Endothelial cell of umbilical vein (primary cell): ENCODE data around the gene TOM1L1. TPM values are rescaled to one million over a fixed set of nuclear protein-coding genes. Genes with fewer than 3 reads are reported as not detected.

Experiments used
- BruUV-seq: library from RNA; stranded (reverse); fragments of 400-500 nt; replicated peaks from 2 replicates; lab custom pipeline; 2021; lab: Mats Ljungman, UMichigan
- CTCF ChIA-PET: fragments of 300-600, 350-600 bp; sonication (Branson Sonifier 250); formaldehyde crosslinking; loops from one replicate; lab custom pipeline; 2021; ENCODE audit warnings: antibody characterized with exemption, inconsistent platforms; lab: Charles Lee
- POLR2A ChIA-PET: fragments of 300-600, 350-600 bp; sonication (Branson Sonifier 250); formaldehyde crosslinking; loops from one replicate; lab custom pipeline; 2021; ENCODE audit warnings: antibody characterized with exemption, inconsistent platforms; lab: Charles Lee
- DNase-seq: peaks from one replicate; pipeline ENCODE4 v3.0.0-alpha.2; 2011; ENCODE audit warnings: low read depth, low spot score
- FAIRE-seq: peaks from 2 replicates; lab custom pipeline; 2011; peaks lifted over from hg19 to GRCh38; lab: Jason Lieb, UNC
- H2AFZ ChIP-seq: 2 replicates; pipeline ENCODE4 v1.6.0; 2012; ENCODE audit warnings: low read depth, low read length, control low read depth, inconsistent platforms
- H3K27ac ChIP-seq: 2 replicates; pipeline ENCODE4 v1.5.1; 2011; ENCODE audit warnings: low read depth, mild to moderate bottlenecking, control low read depth, low read length, moderate library complexity; ENCODE audit not compliant: insufficient read depth
- H3K27me3 ChIP-seq, 2 experiments: 2 replicates each; pipeline versions ENCODE4 v1.6.0 to v1.6.1; 2011; ENCODE audit warnings: low read length in 2 of 2, mixed read lengths in 1 of 2; ENCODE audit not compliant: control insufficient read depth in 2 of 2, insufficient read depth in 2 of 2
- H3K36me3 ChIP-seq, 2 experiments: 2 replicates in 1 of 2; 3 replicates in 1 of 2; pipeline ENCODE4 v1.5.1; 2011; ENCODE audit warnings: low read length in 2 of 2, mild to moderate bottlenecking in 1 of 2, moderate library complexity in 1 of 2; ENCODE audit not compliant: control insufficient read depth in 2 of 2, insufficient read depth in 2 of 2; ENCODE audit errors: extremely low read depth in 1 of 2
- H3K4me1 ChIP-seq: 3 replicates; pipeline ENCODE4 v1.5.1; 2011; ENCODE audit warnings: mild to moderate bottlenecking, low read length; ENCODE audit not compliant: control insufficient read depth, insufficient read depth; ENCODE audit errors: extremely low read depth
- H3K4me2 ChIP-seq: 2 replicates; pipeline ENCODE4 v1.6.1; 2011; ENCODE audit warnings: low read length, control low read depth, mixed read lengths; ENCODE audit not compliant: insufficient read depth
- H3K4me3 ChIP-seq, 3 experiments: fragments of 200-600 bp in 1 of 3; sonication (generic), shearing (Covaris generic) in 1 of 3; replicated peaks in 1 of 3; 2 replicates each; pipeline ENCODE4 v1.5.1; 2011 to 2016; ENCODE audit warnings: control low read depth in 3 of 3, low read length in 3 of 3, mild to moderate bottlenecking in 2 of 3, inconsistent platforms in 1 of 3, low read depth in 1 of 3, moderate library complexity in 1 of 3; ENCODE audit not compliant: insufficient read depth in 1 of 3
- H3K79me2 ChIP-seq: 2 replicates; pipeline ENCODE4 v1.6.0; 2012; ENCODE audit warnings: low read length, inconsistent platforms; ENCODE audit not compliant: control insufficient read depth, insufficient read depth
- H3K9ac ChIP-seq: replicated peaks from 2 replicates; pipeline ENCODE3; 2011; ENCODE audit warnings: low read length, control low read depth; ENCODE audit not compliant: insufficient read depth; ENCODE audit errors: extremely low read depth
- H3K9me1 ChIP-seq: replicated peaks from 3 replicates; pipeline ENCODE4 v1.6.0; 2011; ENCODE audit warnings: mild to moderate bottlenecking, low read length; ENCODE audit not compliant: control insufficient read depth, insufficient read depth; ENCODE audit errors: extremely low read depth
- H3K9me3 ChIP-seq: replicated peaks from 2 replicates; pipeline ENCODE4 v1.5.1; 2012; ENCODE audit warnings: low read length, inconsistent platforms; ENCODE audit not compliant: control insufficient read depth, insufficient read depth
- H4K20me1 ChIP-seq: replicated peaks from 2 replicates; pipeline ENCODE3; 2011; ENCODE audit warnings: mild to moderate bottlenecking, low read length; ENCODE audit not compliant: control insufficient read depth, insufficient read depth; ENCODE audit errors: extremely low read depth
- EZH2 ChIP-seq: IDR thresholded peaks from 2 replicates; pipeline ENCODE4 v1.6.1; 2012; ENCODE audit warnings: borderline replicate concordance, low read depth, mild to moderate bottlenecking, moderate library complexity, low read length, inconsistent platforms; ENCODE audit not compliant: severe bottlenecking
- FOS ChIP-seq: IDR thresholded peaks from 2 replicates; pipeline ENCODE4 v1.6.1; 2011; ENCODE audit warnings: mild to moderate bottlenecking, low read length, moderate library complexity, borderline replicate concordance; ENCODE audit not compliant: insufficient read depth
- GATA2 ChIP-seq: IDR thresholded peaks from 2 replicates; pipeline ENCODE4 v1.7.0; 2011; ENCODE audit warnings: low read depth, mild to moderate bottlenecking, moderate library complexity, mixed read lengths, low read length; ENCODE audit not compliant: insufficient read length, insufficient read depth
- JUN ChIP-seq: IDR thresholded peaks from 2 replicates; pipeline ENCODE4 v1.6.1; 2011; ENCODE audit warnings: borderline replicate concordance, low read depth; ENCODE audit not compliant: insufficient read length, insufficient read depth
- MAX ChIP-seq: IDR thresholded peaks from 2 replicates; pipeline ENCODE4 v1.6.1; 2011; ENCODE audit not compliant: insufficient read depth, insufficient read length
- MYC ChIP-seq: IDR thresholded peaks from one replicate; pipeline ENCODE4 v1.6.1; 2011; ENCODE audit warnings: mild to moderate bottlenecking, low read depth, low read length
- POLR2A ChIP-seq: IDR thresholded peaks from 2 replicates; pipeline ENCODE4 v1.6.1; 2012; ENCODE audit warnings: low read depth, mild to moderate bottlenecking, control low read depth, low read length
- dilution Hi-C: fragments of 300-500 bp; cut with MboI; formaldehyde crosslinking; loops from one replicate; pipeline ENCODE4 v1.15.0; 2019; ENCODE audit warnings: low sequenced_read_pairs; ENCODE audit not compliant: extremely low pct_ligation_motif_present
- intact Hi-C: fragments of 100-400 bp; cut with micrococcal nuclease; formaldehyde crosslinking; loops from one replicate; pipeline ENCODE4 v1.10.0; 2022
- polyA plus RNA-seq, 4 experiments: library from polyadenylated mRNA; depleted of rRNA in 3 of 4; stranded (reverse) in 3 of 4; unstranded in 1 of 4; fragments of >200 nt; gene quantifications; 2 replicates each; pipeline versions ENCODE4 v1.2.1 to v1.2.3, GENCODE V29; 2011 to 2012; ENCODE audit warnings: missing spikeins in 1 of 4
- total RNA-seq: library from RNA; stranded (reverse); gene quantifications from 2 replicates; pipeline ENCODE4 v1.2.3, GENCODE V29; 2021
- TF ChIP-seq, protein P1 (sequence below), 2 donors: IDR thresholded peaks; 1 replicate in 1 of 2; 2 replicates in 1 of 2; pipeline ENCODE4 v1.5.1; 2011; ENCODE audit warnings: low read length in 2 of 2, mild to moderate bottlenecking in 2 of 2, moderate library complexity in 2 of 2, control low read depth in 1 of 2, inconsistent platforms in 1 of 2, low read depth in 1 of 2; ENCODE audit not compliant: insufficient read depth in 1 of 2; ENCODE audit errors: extremely low read depth in 1 of 2

TOM1L1 gene
- total and polyA plus RNA-seq, 2 donors (not counting 3 experiments of a cell fraction or from before 2014, with no cell fraction given) = 0.44 to 0.60 TPM

DNA sequence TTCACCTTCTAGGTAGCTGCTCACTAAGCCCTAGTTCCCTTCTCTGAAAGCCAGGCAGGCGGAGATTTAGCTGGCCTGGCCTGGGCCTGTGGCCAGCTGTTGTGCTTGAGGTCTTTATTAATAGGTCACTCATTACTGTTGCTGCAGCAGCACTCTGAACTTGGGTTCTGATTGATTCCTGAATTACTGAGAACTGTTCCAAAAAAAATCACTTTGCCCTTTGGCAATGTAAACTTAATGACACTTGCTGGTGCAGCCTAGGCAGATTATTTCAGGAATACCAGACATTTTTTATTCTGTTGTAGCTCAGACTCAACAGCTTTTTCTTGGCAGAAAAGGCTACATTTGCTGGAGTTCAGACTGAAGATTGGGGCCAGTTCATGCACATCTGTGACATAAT is 2.7 kb downstream of the TOM1L1 start:
- Histone ChIP-seq H3K4me1 (peaks cover 3% of the 10 kb centered on the region), H3K9me3 (no peaks in the 10 kb centered on the region), H2AFZ (no peak overlapping the region), H3K4me3 (no peak overlapping the region), H3K36me3 (no peaks in the 10 kb centered on the region), H3K4me2 (no peak overlapping the region), H3K27ac (no peak overlapping the region), H3K9me1 (no peaks in the 10 kb centered on the region), H3K9ac (no peak overlapping the region), H3K27me3 (peaks cover 7 to 13% of the 10 kb centered on the region in 2 experiments), H3K79me2 (no peaks in the 10 kb centered on the region), H4K20me1 (no peaks in the 10 kb centered on the region)
- no peak for FAIRE-seq
- intact Hi-C loops (no loop called here), dilution Hi-C loops (no loop called here)
- DNase-seq = no peak
- ChIA-PET CTCF (interaction anchor here (0.9 to 1.7 kb wide), 2 partner anchors 10 to 90 kb away, joined by 3 to 4 read pairs; no protein-coding TSS in a partner anchor), POLR2A (no interaction called here)
- no TSS peak for BruUV-seq
- TF ChIP-seq, protein P1, sequence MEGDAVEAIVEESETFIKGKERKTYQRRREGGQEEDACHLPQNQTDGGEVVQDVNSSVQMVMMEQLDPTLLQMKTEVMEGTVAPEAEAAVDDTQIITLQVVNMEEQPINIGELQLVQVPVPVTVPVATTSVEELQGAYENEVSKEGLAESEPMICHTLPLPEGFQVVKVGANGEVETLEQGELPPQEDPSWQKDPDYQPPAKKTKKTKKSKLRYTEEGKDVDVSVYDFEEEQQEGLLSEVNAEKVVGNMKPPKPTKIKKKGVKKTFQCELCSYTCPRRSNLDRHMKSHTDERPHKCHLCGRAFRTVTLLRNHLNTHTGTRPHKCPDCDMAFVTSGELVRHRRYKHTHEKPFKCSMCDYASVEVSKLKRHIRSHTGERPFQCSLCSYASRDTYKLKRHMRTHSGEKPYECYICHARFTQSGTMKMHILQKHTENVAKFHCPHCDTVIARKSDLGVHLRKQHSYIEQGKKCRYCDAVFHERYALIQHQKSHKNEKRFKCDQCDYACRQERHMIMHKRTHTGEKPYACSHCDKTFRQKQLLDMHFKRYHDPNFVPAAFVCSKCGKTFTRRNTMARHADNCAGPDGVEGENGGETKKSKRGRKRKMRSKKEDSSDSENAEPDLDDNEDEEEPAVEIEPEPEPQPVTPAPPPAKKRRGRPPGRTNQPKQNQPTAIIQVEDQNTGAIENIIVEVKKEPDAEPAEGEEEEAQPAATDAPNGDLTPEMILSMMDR (IDR thresholded peaks at IDR 0.05; ENCODE audit: extremely low read depth in 1 of 2, insufficient read depth in 1 of 2, low read depth in 1 of 2, low read length in 2 of 2) = no peak
- TF ChIP-seq POLR2A = no peak

DNA sequence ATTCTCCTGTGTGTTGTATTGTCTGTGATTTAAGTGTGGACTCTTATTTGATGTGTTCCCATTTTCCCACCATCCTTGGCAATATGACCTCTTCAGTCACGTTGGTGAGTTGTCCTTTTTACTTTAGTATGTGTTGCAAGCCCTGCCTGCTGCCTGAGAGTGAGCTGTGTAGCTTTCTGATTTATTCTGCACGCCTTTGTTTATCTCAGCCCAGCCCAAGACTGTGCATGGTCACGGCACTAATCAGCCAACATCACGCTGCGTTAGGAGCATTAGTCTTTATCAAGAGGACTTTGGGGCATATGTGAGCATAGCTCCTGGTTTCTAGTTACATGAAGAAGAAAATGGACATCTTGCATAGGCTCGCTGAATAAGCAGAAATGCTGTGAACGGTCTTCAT is 6.0 kb downstream of the TOM1L1 start:
- no peak overlapping the region for H3K27ac ChIP-seq
- FAIRE-seq = no peak

More for the DNA sequence above, 6.0 kb downstream of the TOM1L1 start:
- Histone ChIP-seq H2AFZ (no peak overlapping the region), H3K79me2 (no peaks in the 10 kb centered on the region), H4K20me1 (no peaks in the 10 kb centered on the region), H3K9ac (no peak overlapping the region), H3K4me1 (no peaks in the 10 kb centered on the region), H3K36me3 (no peaks in the 10 kb centered on the region), H3K4me2 (no peak overlapping the region), H3K9me3 (no peaks in the 10 kb centered on the region), H3K9me1 (no peaks in the 10 kb centered on the region), H3K4me3 (no peak overlapping the region), H3K27me3 (no peaks in the 10 kb centered on the region)
- ChIA-PET POLR2A (no interaction called here), CTCF (no interaction called here)
- no TSS peak for BruUV-seq
- no peak for DNase-seq
- TF ChIP-seq FOS (no peak), EZH2 (no peak), JUN (no peak), MYC (no peak), MAX (no peak), GATA2 (no peak)
- TF ChIP-seq, protein P1 (IDR thresholded peaks at IDR 0.05; ENCODE audit: extremely low read depth in 1 of 2, insufficient read depth in 1 of 2, low read depth in 1 of 2, low read length in 2 of 2) = no peak
- dilution Hi-C loops = no loop called here
- intact Hi-C loops = no loop called here
